ENCODE measurements around the gene SENP6.
A peak's percentile ranks its signal among the peaks of the same experiment; 100 is the strongest.
"Not testable (repeated sequence)": the region's sequence is repeated elsewhere in the genome, so short reads cannot be mapped to it uniquely, and the experiment has no call there.

Gene SENP6

DNA sequence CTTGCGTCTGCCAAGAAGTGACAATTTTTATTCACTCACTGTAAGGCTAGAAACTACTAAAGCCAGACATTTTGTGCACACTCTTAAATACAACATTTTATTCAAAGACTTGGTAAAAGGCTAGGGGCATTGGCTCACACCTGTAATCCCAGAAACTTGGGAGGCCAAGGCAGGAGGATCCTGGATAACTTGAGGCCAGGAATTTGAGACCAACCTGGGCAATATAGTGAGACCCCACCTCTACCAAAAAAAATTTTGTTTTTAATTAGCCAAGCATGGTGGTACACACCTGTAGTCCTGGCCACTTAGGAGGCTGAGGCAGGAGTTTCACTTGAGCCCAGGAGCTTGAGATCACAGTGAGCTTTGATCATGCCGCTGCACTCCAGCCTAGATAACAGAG, 11.3 kb upstream of the SENP6 start:
- H3K4me1 Mint-ChIP-seq, result peaks cover 0 to 1% of the 10 kb centered on the region in 2 donors
- no peaks in the 10 kb centered on the region for H3K36me3 Mint-ChIP-seq
- no peak overlapping the region for H3K27ac Mint-ChIP-seq
- H3K27me3 Mint-ChIP-seq, result no peaks in the 10 kb centered on the region
- no peak overlapping the region for H3K4me3 Mint-ChIP-seq
- H3K9me3 Mint-ChIP-seq, result no peaks in the 10 kb centered on the region
- ATAC-seq (replicated peaks) (no peak), DNase-seq (no peak)

DNA sequence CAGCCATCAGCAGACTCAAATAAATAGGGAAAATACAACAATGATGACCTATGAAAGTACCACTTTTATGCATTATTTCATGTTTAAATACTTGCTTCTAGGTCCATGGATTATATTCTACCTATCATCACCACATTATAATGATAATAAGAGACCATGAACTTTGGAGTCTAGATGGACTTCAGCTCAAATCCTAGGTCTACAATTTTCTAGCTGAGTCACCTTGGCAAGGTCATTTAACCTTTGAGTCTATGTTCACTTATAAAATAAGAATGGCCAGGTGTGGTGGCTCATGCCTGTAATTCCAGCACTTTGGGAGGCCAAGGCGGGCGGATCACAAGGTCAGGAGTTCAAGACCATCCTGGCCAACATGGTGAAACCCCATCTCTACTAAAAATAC, 5.3 kb upstream of the SENP6 start:
- H3K27me3 Mint-ChIP-seq; DNase-seq; H3K4me3 Mint-ChIP-seq; ATAC-seq (replicated peaks); H3K9me3 Mint-ChIP-seq; H3K36me3 Mint-ChIP-seq; H3K27ac Mint-ChIP-seq: not testable (repeated sequence)
- H3K4me1 Mint-ChIP-seq, result peaks cover 17 to 22% of the 10 kb centered on the region in 2 donors

DNA sequence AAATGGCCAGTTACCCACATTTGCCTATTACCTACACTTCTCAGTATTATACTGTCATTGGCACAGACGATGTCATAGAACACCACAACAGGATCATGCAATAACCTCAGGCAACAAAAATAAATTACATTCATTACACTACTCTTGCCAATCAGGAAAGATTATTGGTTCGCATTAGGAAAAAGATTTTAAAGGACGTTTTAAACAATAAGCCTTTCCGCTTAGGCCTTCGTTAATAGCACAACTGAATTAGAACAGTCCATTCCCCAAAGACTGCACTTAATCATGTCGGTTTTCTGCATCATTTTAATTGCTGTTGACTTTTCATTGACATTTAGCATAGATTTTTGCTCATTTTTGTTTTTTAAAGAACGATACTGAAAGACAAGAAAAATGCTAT, 912 bp upstream of the SENP6 start:
- H3K9me3 Mint-ChIP-seq, result no peaks in the 10 kb centered on the region
- DNase-seq, result no peak
- H3K4me3 Mint-ChIP-seq, result peak overlapping the region; percentile 67 to 80
- peak overlapping the region; percentile 93 for H3K27ac Mint-ChIP-seq
- H3K27me3 Mint-ChIP-seq, result no peaks in the 10 kb centered on the region
- no peak for ATAC-seq (replicated peaks)
- peaks cover 34 to 44% of the 10 kb centered on the region in 2 donors for H3K4me1 Mint-ChIP-seq
- H3K36me3 Mint-ChIP-seq, result peaks cover 6 to 16% of the 10 kb centered on the region in 2 donors

- ATAC-seq (replicated peaks), result peak; percentile 47 to 55
- Mint-ChIP-seq H3K27me3 (no peaks in the 10 kb centered on the region), H3K9me3 (no peaks in the 10 kb centered on the region), H3K4me3 (peak overlapping the region; percentile 99 to 100), H3K4me1 (peaks cover 43 to 61% of the 10 kb centered on the region in 2 donors), H3K27ac (peak overlapping the region; percentile 100), H3K36me3 (peaks cover 7 to 20% of the 10 kb centered on the region in 2 donors)
- peak; percentile 49 for DNase-seq
Observed at GRCh38 chr6:75602246-75603105, 796 bp downstream of the SENP6 start.

GRCh38 chr6:75603106-75603420, 1.4 kb downstream of the SENP6 start:
- Mint-ChIP-seq H3K4me3 (peak overlapping the region; percentile 99 to 100), H3K27ac (no peak overlapping the region), H3K36me3 (peaks cover 7 to 20% of the 10 kb centered on the region in 2 donors), H3K4me1 (peaks cover 49 to 65% of the 10 kb centered on the region in 2 donors), H3K27me3 (no peaks in the 10 kb centered on the region), H3K9me3 (no peaks in the 10 kb centered on the region)
- DNase-seq, result no peak
- ATAC-seq (replicated peaks), result no peak

- Mint-ChIP-seq H3K27ac (no peak overlapping the region), H3K4me1 (peaks cover 49 to 66% of the 10 kb centered on the region in 2 donors), H3K4me3 (peak overlapping the region; percentile 99 to 100), H3K27me3 (no peaks in the 10 kb centered on the region), H3K9me3 (no peaks in the 10 kb centered on the region), H3K36me3 (peaks cover 7 to 20% of the 10 kb centered on the region in 2 donors)
- DNase-seq, result no peak
- no peak for ATAC-seq (replicated peaks)
Observed at GRCh38 chr6:75604294-75604693, 2.6 kb downstream of the SENP6 start.

- ATAC-seq (replicated peaks) (no peak), DNase-seq (no peak)
- no peak overlapping the region for H3K4me3 Mint-ChIP-seq
- H3K27me3 Mint-ChIP-seq, result no peaks in the 10 kb centered on the region
- H3K27ac Mint-ChIP-seq, result no peak overlapping the region
- H3K4me1 Mint-ChIP-seq, result peaks cover 51 to 72% of the 10 kb centered on the region in 2 donors
- peaks cover 7 to 23% of the 10 kb centered on the region in 2 donors for H3K36me3 Mint-ChIP-seq
- H3K9me3 Mint-ChIP-seq, result no peaks in the 10 kb centered on the region
Observed at GRCh38 chr6:75605635-75606034, 4.0 kb downstream of the SENP6 start.

DNA sequence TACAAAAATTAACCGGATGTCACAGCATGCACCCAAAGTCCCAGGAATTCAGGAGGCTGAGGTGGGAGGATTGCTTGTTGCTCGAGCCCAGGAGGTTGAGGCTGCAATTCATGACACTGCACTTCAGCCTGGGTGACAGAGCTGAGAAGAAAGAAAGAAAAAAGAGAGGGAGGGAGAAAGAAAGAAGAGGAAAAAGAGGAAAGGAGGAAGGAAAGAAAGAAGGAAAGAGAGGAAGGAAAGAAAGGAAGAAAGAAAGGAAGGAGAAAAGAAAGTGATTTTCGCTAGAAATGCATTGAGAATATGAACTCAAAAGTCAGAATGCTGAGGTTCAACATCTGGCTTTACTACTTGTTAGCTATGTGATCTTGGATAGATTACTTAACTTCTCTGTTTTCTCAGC, 6.6 kb downstream of the SENP6 start:
- peak overlapping the region; percentile 78 for H3K27ac Mint-ChIP-seq
- H3K4me1 Mint-ChIP-seq, result peaks cover 64 to 95% of the 10 kb centered on the region in 2 donors
- ATAC-seq (replicated peaks) (no peak), DNase-seq (no peak)
- H3K36me3 Mint-ChIP-seq, result peaks cover 3 to 17% of the 10 kb centered on the region in 2 donors
- H3K9me3 Mint-ChIP-seq, result no peaks in the 10 kb centered on the region
- H3K4me3 Mint-ChIP-seq, result peak overlapping the region; percentile 12 to 31
- no peaks in the 10 kb centered on the region for H3K27me3 Mint-ChIP-seq

GRCh38 chr6:75608956-75609533, 7.4 kb downstream of the SENP6 start:
- no peak overlapping the region for H3K27ac Mint-ChIP-seq
- H3K4me1 Mint-ChIP-seq, result peaks cover 61 to 90% of the 10 kb centered on the region in 2 donors
- ATAC-seq (replicated peaks) (no peak), DNase-seq (no peak)
- H3K4me3 Mint-ChIP-seq, result no peak overlapping the region
- H3K27me3 Mint-ChIP-seq, result no peaks in the 10 kb centered on the region
- H3K36me3 Mint-ChIP-seq, result peaks cover 3 to 15% of the 10 kb centered on the region in 2 donors
- H3K9me3 Mint-ChIP-seq, result no peaks in the 10 kb centered on the region

DNA sequence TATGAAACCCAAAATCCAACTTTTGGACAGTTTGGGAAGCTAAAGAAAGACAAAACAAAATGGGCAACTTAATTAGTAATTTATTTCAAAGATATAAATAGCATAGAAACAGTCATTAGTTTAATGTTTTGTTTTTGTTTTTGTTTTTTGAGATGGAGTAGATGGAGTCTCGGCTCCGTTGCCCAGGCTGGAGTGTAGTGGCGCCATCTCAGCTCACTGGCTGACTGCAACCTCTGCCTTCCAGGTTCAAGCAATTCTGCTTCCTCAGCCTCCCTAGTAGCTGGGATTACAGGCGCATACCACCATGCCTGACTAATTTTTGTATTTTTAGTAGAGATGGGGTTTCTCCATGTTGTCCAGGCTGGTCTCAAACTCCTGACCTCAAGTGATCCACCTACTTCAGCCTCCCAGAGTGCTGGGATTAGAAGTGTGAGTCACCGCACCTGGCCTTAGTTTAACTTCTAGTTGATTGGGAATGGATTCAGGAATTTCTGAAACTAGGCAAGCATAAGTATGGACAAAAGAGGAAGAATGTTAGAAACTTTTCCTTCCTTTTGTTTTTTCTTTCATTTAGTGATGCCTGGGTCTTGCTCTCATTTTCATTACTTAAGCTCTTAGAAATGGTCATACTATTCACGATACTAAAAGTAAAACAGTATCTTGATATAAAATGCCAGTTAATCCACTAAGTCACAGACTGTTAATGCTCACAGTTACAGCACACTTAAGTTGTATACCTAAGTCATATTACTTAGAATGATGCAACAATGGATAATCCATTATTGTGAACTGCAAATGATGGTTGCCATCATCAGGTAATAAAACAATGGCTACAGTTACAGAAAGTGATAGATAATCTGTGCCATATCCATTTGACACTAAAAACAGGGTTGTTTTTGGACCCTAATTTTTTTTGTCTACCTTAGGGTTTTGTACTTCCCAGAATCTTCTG, 8.2 kb downstream of the SENP6 start:
- H3K27ac Mint-ChIP-seq, result peak overlapping the region; percentile 42
- ATAC-seq (replicated peaks) (no peak), DNase-seq (no peak)
- peaks cover 57 to 93% of the 10 kb centered on the region in 2 donors for H3K4me1 Mint-ChIP-seq
- H3K27me3 Mint-ChIP-seq, result no peaks in the 10 kb centered on the region
- H3K9me3 Mint-ChIP-seq, result no peaks in the 10 kb centered on the region
- H3K36me3 Mint-ChIP-seq, result peaks cover 3 to 12% of the 10 kb centered on the region in 2 donors
- H3K4me3 Mint-ChIP-seq, result no peak overlapping the region

DNA sequence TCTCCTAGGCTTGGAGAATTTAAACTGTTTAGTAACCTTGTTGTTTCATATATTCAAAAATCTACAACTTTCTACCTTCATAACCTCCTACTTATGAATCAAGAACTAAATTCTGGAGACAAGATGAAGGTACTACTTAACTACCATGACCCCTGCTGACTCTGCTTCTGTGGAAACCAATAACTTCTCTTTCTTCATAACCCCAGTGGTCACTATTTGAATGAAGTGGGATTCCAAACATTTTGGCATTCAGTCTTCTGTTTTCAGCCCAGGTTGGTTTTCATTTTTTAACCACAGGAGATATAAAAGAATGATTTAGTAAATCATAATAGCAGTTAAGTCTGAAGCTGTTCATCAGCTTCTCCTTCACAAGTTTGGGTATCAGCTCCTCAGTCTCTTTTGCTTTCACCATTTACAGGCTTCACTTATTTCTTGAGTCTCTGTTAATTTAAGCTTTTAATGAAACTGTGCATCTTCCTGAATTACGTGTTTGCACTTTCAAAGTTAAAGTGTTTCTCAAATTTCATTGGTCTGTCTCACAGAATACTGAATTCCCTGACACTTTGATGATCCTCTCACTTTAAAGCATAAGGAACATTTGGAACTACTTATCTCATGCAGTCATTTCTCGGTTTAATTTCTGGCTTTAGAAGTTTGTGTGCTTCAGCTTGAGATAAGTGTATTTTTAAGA, 9.5 kb downstream of the SENP6 start:
- Mint-ChIP-seq H3K9me3 (no peaks in the 10 kb centered on the region), H3K27ac (peak overlapping the region; percentile 76), H3K27me3 (no peaks in the 10 kb centered on the region), H3K36me3 (peaks cover 5 to 15% of the 10 kb centered on the region in 2 donors), H3K4me3 (peak overlapping the region; percentile 25 to 52), H3K4me1 (peaks cover 51 to 93% of the 10 kb centered on the region in 2 donors)
- ATAC-seq (replicated peaks), result peak in 1 of 2 donors; percentile 33
- no peak for DNase-seq

- ATAC-seq (replicated peaks), result peak; percentile 93
- peak overlapping the region; percentile 47 to 52 for H3K4me3 Mint-ChIP-seq
- peaks cover 48 to 87% of the 10 kb centered on the region in 2 donors for H3K4me1 Mint-ChIP-seq
- H3K27me3 Mint-ChIP-seq, result no peaks in the 10 kb centered on the region
- peaks cover 2 to 12% of the 10 kb centered on the region in 2 donors for H3K36me3 Mint-ChIP-seq
- no peaks in the 10 kb centered on the region for H3K9me3 Mint-ChIP-seq
- DNase-seq, result peak; percentile 26
- peak overlapping the region; percentile 76 for H3K27ac Mint-ChIP-seq
Observed at GRCh38 chr6:75611702-75612375, 10.2 kb downstream of the SENP6 start.

DNA sequence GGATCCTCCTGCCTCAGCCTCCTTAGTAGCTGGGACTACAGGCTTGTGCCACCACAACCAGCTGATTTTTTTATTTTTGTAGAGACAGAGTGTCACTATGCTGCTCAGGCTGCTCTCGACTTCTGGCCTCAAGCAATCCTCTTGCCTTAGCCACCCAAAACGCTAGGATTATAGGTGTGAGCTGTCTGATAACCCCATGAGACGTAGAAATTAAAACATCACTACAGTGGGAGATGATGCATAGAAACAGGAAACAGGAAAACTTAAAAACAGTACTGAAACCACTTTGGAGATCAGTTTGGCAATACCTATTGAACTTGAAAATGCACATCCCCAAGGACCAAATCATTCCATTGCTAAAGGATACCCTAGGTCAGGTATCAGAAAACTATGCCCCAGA, 10.8 kb downstream of the SENP6 start:
- peak overlapping the region; percentile 76 for H3K27ac Mint-ChIP-seq
- H3K4me3 Mint-ChIP-seq, result peak overlapping the region; percentile 41 to 52
- H3K36me3 Mint-ChIP-seq, result peaks cover 3 to 12% of the 10 kb centered on the region in 2 donors
- peaks cover 42 to 85% of the 10 kb centered on the region in 2 donors for H3K4me1 Mint-ChIP-seq
- no peak for DNase-seq
- ATAC-seq (replicated peaks), result peak; percentile 49 to 58
- H3K9me3 Mint-ChIP-seq, result no peaks in the 10 kb centered on the region
- no peaks in the 10 kb centered on the region for H3K27me3 Mint-ChIP-seq

All from stimulated activated naive B cell treated with anti-CD40 and anti-IgM and Interleukin-4, amounts not matched to agents 10 μg/mL and 1 μg/mL and 100 μg/mL, for 72 hours (primary cell).